Colonic mucosa (tissue), 4 donors: ENCODE measurements around the gene KHDC3L. TPM values are rescaled to one million over a fixed set of nuclear protein-coding genes. Genes with fewer than 3 reads are reported as not detected.
"Not testable (repeated sequence)": the region's sequence is repeated elsewhere in the genome, so short reads cannot be mapped to it uniquely, and the experiment has no call there.

Experiments
- DNase-seq: peaks from one replicate; pipeline ENCODE4 v3.0.0-alpha.2; 2020
- H3K27ac ChIP-seq: fragments of 200-600 bp; one replicate; pipeline ENCODE4 v1.8.0; 2021
- H3K27me3 ChIP-seq: fragments of 200-600 bp; one replicate; pipeline ENCODE4 v1.8.0; 2021
- H3K36me3 ChIP-seq: fragments of 200-600 bp; one replicate; pipeline ENCODE4 v1.8.0; 2021
- H3K4me1 ChIP-seq: fragments of 200-600 bp; one replicate; pipeline ENCODE4 v1.8.0; 2021; ENCODE audit warnings: mild to moderate bottlenecking
- H3K4me3 ChIP-seq: fragments of 200-600 bp; one replicate; pipeline ENCODE4 v1.8.0; 2021
- H3K9ac ChIP-seq, 2 donors: one replicate each; pipeline ENCODE4 v1.7.0; 2013; ENCODE audit warnings: control low read depth in 2 of 2, low read depth in 2 of 2, low read length in 2 of 2
- H3K9me3 ChIP-seq: fragments of 200-600 bp; one replicate; pipeline ENCODE4 v1.8.0; 2021
- intact Hi-C: fragments of 100-400 bp; cut with DNase I; formaldehyde crosslinking; loops from one replicate; pipeline ENCODE4 v1.14.1; 2022
- total RNA-seq, 2 donors: library from RNA; stranded (reverse); fragmentation: NEBNext Ultra II Directional in 1 of 2; extraction: Animal tissue kit (Norgen Biotek cat#: 25700) in 1 of 2; gene quantifications; one replicate each; pipeline ENCODE4 v1.2.1, GENCODE V29; 2021
- TF ChIP-seq, protein P1 (sequence below): fragments of 200-600 bp; IDR thresholded peaks from one replicate; pipeline ENCODE4 v1.8.0; 2022; ENCODE audit warnings: antibody characterized with exemption, mild to moderate bottlenecking
- donor health status: healthy.
- donor health status: DM: no; HTN: no; CAD: no.
- donor health status: DM: no; HTN: no; CAD: no.

Gene KHDC3L
- total RNA-seq, 2 donors from 2014 or later = not detected

DNA sequence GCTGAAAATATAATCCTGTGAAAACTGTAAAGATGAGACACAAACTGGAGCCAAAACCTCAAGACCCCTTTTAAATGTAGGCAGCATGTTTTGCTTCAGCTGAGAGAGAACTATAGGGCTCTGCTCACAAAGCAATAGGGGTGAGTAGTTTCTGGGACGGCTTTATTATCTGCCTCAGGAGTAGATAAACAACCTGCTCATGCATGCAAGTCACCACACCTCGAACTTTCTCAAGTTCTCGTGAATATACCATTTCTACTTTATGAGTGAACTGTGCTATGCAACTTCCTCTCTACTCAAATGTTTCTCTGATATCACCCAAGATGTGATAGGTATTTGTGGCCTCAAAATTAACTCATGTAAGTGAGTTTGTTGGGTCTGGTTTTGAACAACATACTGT, 14.8 kb downstream of the KHDC3L start:
- DNase-seq = no peak
- Histone ChIP-seq H3K27me3 (no peaks in the 10 kb centered on the region), H3K4me3 (no peak overlapping the region), H3K9me3 (no peaks in the 10 kb centered on the region), H3K9ac (no peak overlapping the region), H3K4me1 (no peaks in the 10 kb centered on the region), H3K36me3 (no peaks in the 10 kb centered on the region), H3K27ac (no peak overlapping the region)
- intact Hi-C loops = no loop called here
- TF ChIP-seq, protein P1, sequence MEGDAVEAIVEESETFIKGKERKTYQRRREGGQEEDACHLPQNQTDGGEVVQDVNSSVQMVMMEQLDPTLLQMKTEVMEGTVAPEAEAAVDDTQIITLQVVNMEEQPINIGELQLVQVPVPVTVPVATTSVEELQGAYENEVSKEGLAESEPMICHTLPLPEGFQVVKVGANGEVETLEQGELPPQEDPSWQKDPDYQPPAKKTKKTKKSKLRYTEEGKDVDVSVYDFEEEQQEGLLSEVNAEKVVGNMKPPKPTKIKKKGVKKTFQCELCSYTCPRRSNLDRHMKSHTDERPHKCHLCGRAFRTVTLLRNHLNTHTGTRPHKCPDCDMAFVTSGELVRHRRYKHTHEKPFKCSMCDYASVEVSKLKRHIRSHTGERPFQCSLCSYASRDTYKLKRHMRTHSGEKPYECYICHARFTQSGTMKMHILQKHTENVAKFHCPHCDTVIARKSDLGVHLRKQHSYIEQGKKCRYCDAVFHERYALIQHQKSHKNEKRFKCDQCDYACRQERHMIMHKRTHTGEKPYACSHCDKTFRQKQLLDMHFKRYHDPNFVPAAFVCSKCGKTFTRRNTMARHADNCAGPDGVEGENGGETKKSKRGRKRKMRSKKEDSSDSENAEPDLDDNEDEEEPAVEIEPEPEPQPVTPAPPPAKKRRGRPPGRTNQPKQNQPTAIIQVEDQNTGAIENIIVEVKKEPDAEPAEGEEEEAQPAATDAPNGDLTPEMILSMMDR = no peak

DNA sequence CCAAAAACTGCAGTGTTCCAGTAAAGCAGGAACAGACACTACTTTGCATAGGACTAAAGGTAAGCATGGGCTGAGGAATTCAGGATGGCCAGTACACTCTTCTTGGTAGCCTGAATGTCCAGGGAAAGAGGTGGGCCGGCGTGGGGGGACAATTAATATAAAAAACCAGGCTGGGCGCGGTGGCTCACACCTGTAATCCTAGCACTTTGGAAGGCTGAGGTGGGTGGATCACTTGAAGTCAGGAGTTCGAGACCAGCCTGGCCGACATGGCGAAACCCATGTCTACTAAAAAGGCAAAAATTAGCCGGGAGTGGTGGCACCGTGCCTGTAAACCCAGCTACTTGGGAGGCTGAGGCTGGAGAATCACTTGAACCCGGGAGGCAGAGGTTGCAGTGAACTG, 19.1 kb downstream of the KHDC3L start:
- intact Hi-C loops, H3K9me3 ChIP-seq, H3K9ac ChIP-seq, H3K4me3 ChIP-seq, H3K4me1 ChIP-seq, H3K27me3 ChIP-seq, H3K36me3 ChIP-seq, H3K27ac ChIP-seq, DNase-seq: not testable (repeated sequence)

DNA sequence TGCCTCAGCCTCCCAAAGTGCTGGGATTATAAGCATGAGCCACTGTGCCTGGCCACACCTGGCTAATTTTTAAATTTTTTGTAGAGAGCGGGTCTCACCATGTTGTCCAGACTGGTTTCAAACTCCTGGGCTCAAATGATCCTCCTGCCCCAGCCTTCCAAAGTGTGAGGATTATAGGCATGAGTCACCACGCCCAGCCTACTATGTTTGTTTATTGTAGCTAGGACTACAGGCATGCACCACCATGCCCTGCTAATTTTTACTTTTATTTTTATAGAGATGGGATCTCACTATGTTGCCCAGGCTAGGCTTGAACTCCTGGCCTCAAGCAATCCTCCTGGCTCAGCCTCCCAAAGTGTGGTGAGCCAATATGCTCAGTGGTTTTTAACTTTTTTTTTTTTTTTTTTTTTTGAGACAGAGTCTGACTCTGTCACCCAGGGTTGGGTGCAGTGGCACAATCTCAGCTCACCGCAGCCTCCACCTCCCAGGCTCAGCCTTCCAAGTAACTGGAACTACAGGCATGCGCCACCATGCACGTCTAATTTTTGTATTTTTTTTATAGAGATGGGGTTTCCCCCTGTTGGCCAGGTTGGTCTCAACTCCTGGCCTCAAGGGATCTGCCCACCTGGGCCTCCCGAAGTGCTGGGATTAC, 20.1 kb downstream of the KHDC3L start:
- no peaks in the 10 kb centered on the region for H3K4me1 ChIP-seq
- H3K36me3 ChIP-seq = no peaks in the 10 kb centered on the region
- no peak for DNase-seq
- no peak overlapping the region for H3K4me3 ChIP-seq
- no peaks in the 10 kb centered on the region for H3K27me3 ChIP-seq
- intact Hi-C loops = no loop called here
- no peak overlapping the region for H3K9ac ChIP-seq
- TF ChIP-seq, protein P1 = no peak
- H3K27ac ChIP-seq = no peak overlapping the region
- no peaks in the 10 kb centered on the region for H3K9me3 ChIP-seq

DNA sequence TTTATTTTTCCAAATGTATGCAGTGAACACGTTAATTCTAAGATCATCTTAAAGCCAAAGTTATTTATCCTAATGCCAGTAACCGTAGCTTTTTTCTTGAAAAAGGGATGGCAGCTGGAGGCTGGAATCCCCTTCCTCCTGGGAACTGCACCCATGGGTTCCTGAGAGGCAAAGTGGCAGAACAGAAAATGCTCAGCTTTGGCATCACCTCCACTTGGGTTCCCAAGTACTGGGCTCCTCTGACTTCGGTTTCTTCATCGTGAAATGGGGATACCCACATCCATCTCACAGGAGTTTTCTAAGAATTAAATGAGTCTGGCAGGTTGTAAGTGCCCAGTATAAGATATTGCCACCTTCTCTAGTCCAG, 26.0 kb downstream of the KHDC3L start:
- Histone ChIP-seq H3K9ac (peak overlapping the region; percentile 57 to 62), H3K27me3 (no peaks in the 10 kb centered on the region), H3K36me3 (no peaks in the 10 kb centered on the region), H3K4me3 (peak overlapping the region; percentile 46), H3K27ac (no peak overlapping the region), H3K9me3 (no peaks in the 10 kb centered on the region), H3K4me1 (no peaks in the 10 kb centered on the region)
- TF ChIP-seq, protein P1 = no peak
- DNase-seq = no peak
- intact Hi-C loops = no loop called here

DNA sequence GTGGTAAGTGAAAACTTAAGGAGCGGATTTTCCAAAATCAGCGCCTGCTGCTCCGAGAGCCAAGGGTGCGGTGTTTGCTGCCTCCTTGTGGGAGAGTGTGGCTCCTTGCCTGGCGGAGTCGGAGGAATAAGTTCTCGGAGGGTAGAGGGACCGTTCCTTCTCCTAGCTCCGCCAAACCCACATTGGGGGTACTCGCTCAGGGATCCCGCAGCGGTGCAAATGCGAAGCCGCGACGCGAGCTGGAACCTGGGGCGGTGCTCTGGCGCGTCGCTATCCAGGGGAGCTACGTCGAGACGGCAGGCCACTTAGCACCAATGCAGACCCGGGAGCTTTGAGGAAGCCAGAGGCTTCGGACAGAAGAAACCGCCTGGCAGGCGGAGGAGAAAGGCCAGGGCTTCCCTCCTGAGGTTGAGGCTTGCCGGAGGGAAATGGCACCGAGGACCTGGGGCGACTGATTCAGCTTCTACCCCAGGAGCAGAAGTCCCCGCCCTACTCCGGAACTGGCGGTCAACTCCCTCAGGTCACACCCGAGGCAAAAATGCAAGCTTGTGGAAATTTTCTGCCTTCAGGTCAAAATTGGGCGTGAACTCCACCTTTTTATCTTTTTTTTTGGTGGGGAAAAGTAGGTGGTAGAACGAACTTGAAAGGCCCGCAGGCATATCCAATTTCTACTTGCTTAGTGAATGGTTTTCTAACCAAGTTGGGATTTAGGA, 26.5 kb downstream of the KHDC3L start:
- Histone ChIP-seq H3K27me3 (no peaks in the 10 kb centered on the region), H3K27ac (no peak overlapping the region), H3K4me3 (peak overlapping the region; percentile 46), H3K4me1 (no peaks in the 10 kb centered on the region), H3K9me3 (no peaks in the 10 kb centered on the region), H3K36me3 (no peaks in the 10 kb centered on the region), H3K9ac (peak overlapping the region; percentile 57 to 62)
- intact Hi-C loops = no loop called here
- TF ChIP-seq, protein P1 = peak; percentile 32
- DNase-seq = peak; percentile 45

DNA sequence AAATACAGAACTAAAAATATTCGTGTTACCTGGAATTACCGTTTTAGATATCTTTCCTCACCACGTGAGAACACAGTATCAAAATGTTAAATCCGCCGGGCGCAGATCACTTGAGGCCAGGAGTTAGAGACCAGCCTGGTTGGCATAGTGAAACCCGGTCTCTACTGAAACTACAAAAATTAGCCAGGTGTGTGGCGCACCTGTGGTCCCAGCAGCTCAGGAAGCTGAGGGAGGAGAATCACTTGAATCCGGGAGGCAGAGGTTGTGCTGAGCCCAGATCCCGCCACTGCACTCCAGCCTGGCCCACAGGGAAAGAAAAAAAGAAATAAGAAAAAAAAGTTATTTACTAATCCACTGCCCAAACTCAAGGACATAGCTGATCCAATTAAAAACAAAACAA, 27.4 kb downstream of the KHDC3L start:
- Histone ChIP-seq H3K4me3 (no peak overlapping the region), H3K27me3 (no peaks in the 10 kb centered on the region), H3K9me3 (no peaks in the 10 kb centered on the region), H3K9ac (no peak overlapping the region), H3K4me1 (no peaks in the 10 kb centered on the region), H3K27ac (no peak overlapping the region), H3K36me3 (no peaks in the 10 kb centered on the region)
- intact Hi-C loops = no loop called here
- no peak for DNase-seq
- TF ChIP-seq, protein P1 = no peak
